Measurements from ENCODE around the gene KRTAP12-2. TPM values are rescaled to one million over a fixed set of nuclear protein-coding genes. Genes with fewer than 3 reads are reported as not detected.

KRTAP12-2 gene
- total and polyA plus RNA-seq, 2 donors (not counting 1 experiment from before 2014, with no cell fraction given) = not detected

GRCh38 chr21:44650973-44651675 lies 15.6 kb downstream of the KRTAP12-2 start:
- H3K9ac ChIP-seq (ENCODE audit: insufficient read depth, low read length) = no peak overlapping the region
- no peak for DNase-seq (ENCODE audit: low read depth in 2 of 2)
- no peak overlapping the region for H3K4me2 ChIP-seq (ENCODE audit: extremely low read depth, insufficient read depth, low read length)
- H3K27me3 ChIP-seq (ENCODE audit: control insufficient read depth, insufficient read depth, low read length) = no peaks in the 10 kb centered on the region
- TF ChIP-seq EZH2 (IDR thresholded peaks at IDR 0.05; ENCODE audit: low read length, missing control alignments) = no peak
- TF ChIP-seq, protein P1, sequence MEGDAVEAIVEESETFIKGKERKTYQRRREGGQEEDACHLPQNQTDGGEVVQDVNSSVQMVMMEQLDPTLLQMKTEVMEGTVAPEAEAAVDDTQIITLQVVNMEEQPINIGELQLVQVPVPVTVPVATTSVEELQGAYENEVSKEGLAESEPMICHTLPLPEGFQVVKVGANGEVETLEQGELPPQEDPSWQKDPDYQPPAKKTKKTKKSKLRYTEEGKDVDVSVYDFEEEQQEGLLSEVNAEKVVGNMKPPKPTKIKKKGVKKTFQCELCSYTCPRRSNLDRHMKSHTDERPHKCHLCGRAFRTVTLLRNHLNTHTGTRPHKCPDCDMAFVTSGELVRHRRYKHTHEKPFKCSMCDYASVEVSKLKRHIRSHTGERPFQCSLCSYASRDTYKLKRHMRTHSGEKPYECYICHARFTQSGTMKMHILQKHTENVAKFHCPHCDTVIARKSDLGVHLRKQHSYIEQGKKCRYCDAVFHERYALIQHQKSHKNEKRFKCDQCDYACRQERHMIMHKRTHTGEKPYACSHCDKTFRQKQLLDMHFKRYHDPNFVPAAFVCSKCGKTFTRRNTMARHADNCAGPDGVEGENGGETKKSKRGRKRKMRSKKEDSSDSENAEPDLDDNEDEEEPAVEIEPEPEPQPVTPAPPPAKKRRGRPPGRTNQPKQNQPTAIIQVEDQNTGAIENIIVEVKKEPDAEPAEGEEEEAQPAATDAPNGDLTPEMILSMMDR (conservative IDR thresholded peaks at IDR 0.05 in 1 of 2, IDR thresholded peaks at IDR 0.05 in 1 of 2; ENCODE audit: low read depth in 1 of 2, low read length in 2 of 2) = no peak
- no peak overlapping the region for H3K27ac ChIP-seq (ENCODE audit: insufficient read depth, low read length)
- no peaks in the 10 kb centered on the region for H3K36me3 ChIP-seq (ENCODE audit: control insufficient read depth, insufficient read depth, low read length)
- H4K20me1 ChIP-seq (ENCODE audit: control insufficient read depth, extremely low read depth, insufficient read depth, low read length) = no peaks in the 10 kb centered on the region
- no peaks in the 10 kb centered on the region for H3K4me1 ChIP-seq (ENCODE audit: control insufficient read depth, extremely low read depth, insufficient read depth, low read length)
- no peak overlapping the region for H2AFZ ChIP-seq (ENCODE audit: low read length)
- no peak overlapping the region for H3K4me3 ChIP-seq (replicated peaks in 1 of 4; ENCODE audit: control extremely low read depth in 1 of 4, insufficient read depth in 1 of 4, low read depth in 3 of 4, low read length in 4 of 4)
- H3K79me2 ChIP-seq (ENCODE audit: control insufficient read depth, insufficient read depth, low read length) = no peaks in the 10 kb centered on the region
- no peaks in the 10 kb centered on the region for H3K9me3 ChIP-seq (ENCODE audit: control insufficient read depth, insufficient read depth, low read depth, low read length)

DNA sequence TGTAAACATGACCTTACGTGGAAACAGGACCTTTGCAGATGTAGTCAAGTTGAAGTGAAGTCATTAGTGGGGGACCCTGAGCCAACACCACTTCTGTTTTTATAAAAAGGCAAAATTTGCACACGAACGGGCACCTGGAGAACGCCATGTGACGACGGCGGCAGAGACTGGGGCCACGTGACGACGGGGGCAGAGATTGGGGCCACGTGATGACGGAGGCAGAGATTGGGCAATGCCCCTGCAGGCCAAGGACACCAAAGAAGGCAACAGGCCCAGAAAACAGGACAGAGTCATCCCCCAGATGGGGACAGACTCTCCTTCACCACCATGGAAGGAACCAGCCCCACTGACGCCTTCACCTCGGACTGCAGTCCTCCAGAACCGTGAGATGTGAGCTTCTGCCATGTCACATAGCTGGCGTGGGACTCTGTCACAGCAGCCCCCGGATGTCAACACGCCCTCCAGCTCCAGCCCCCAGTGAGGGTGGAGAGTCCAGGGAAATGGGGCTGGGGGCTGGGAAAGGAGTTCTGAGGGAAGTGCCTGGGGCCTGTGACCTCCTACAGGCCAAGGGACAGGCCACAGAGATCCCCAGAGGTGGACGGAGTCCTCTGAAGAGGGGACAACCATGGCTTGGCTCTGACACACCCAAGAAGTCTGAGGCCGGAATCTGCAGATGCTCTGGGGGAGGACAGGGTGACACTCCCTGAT lies 16.3 kb downstream of the KRTAP12-2 start:
- Histone ChIP-seq H3K9me3 (ENCODE audit: control insufficient read depth, insufficient read depth, low read depth, low read length) (no peaks in the 10 kb centered on the region), H3K79me2 (ENCODE audit: control insufficient read depth, insufficient read depth, low read length) (no peaks in the 10 kb centered on the region), H3K4me3 (replicated peaks in 1 of 4; ENCODE audit: control extremely low read depth in 1 of 4, insufficient read depth in 1 of 4, low read depth in 3 of 4, low read length in 4 of 4) (no peak overlapping the region), H3K27ac (ENCODE audit: insufficient read depth, low read length) (no peak overlapping the region), H2AFZ (ENCODE audit: low read length) (no peak overlapping the region), H3K27me3 (ENCODE audit: control insufficient read depth, insufficient read depth, low read length) (no peaks in the 10 kb centered on the region), H3K4me2 (ENCODE audit: extremely low read depth, insufficient read depth, low read length) (no peak overlapping the region), H4K20me1 (ENCODE audit: control insufficient read depth, extremely low read depth, insufficient read depth, low read length) (no peaks in the 10 kb centered on the region), H3K4me1 (ENCODE audit: control insufficient read depth, extremely low read depth, insufficient read depth, low read length) (no peaks in the 10 kb centered on the region), H3K9ac (ENCODE audit: insufficient read depth, low read length) (no peak overlapping the region), H3K36me3 (ENCODE audit: control insufficient read depth, insufficient read depth, low read length) (no peaks in the 10 kb centered on the region)
- no peak for TF ChIP-seq EZH2 (IDR thresholded peaks at IDR 0.05; ENCODE audit: low read length, missing control alignments)
- TF ChIP-seq, protein P1 (conservative IDR thresholded peaks at IDR 0.05 in 1 of 2, IDR thresholded peaks at IDR 0.05 in 1 of 2; ENCODE audit: low read depth in 1 of 2, low read length in 2 of 2) = no peak
- no peak for DNase-seq (ENCODE audit: low read depth in 2 of 2)

DNA sequence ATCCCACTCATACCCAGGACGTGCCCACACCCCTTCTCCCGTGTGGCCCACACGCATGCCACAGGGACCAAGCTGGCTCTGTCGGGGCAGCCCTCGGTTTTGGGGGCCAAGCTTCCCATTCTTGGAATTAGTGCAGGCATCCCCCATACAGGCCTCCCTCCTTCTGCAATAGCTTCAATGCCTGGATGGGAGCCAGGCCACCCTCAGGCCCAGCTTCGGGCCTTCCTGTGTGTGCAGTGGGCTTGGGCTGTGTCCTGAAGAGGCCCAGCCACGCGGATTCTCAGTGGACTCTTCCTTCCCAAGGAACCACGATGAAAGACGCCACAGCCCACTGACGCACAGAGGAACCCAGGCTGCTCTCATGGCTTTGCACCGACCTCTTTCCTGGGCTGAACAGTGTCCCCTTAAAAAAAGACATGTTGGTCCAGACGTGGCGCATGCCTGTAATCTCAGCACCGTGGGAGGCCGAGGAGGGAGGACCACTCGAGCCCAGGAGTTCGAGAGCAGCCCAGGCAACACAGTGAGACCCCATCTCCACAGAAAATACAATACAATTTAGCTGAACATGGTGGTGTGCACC lies 17.1 kb downstream of the KRTAP12-2 start:
- Histone ChIP-seq H3K4me1 (ENCODE audit: control insufficient read depth, extremely low read depth, insufficient read depth, low read length) (no peaks in the 10 kb centered on the region), H4K20me1 (ENCODE audit: control insufficient read depth, extremely low read depth, insufficient read depth, low read length) (no peaks in the 10 kb centered on the region), H2AFZ (ENCODE audit: low read length) (no peak overlapping the region), H3K4me2 (ENCODE audit: extremely low read depth, insufficient read depth, low read length) (no peak overlapping the region), H3K79me2 (ENCODE audit: control insufficient read depth, insufficient read depth, low read length) (no peaks in the 10 kb centered on the region), H3K36me3 (ENCODE audit: control insufficient read depth, insufficient read depth, low read length) (no peaks in the 10 kb centered on the region), H3K4me3 (replicated peaks in 1 of 4; ENCODE audit: control extremely low read depth in 1 of 4, insufficient read depth in 1 of 4, low read depth in 3 of 4, low read length in 4 of 4) (no peak overlapping the region), H3K9me3 (ENCODE audit: control insufficient read depth, insufficient read depth, low read depth, low read length) (no peaks in the 10 kb centered on the region), H3K27ac (ENCODE audit: insufficient read depth, low read length) (no peak overlapping the region), H3K9ac (ENCODE audit: insufficient read depth, low read length) (no peak overlapping the region), H3K27me3 (ENCODE audit: control insufficient read depth, insufficient read depth, low read length) (no peaks in the 10 kb centered on the region)
- no peak for DNase-seq (ENCODE audit: low read depth in 2 of 2)
- TF ChIP-seq EZH2 (IDR thresholded peaks at IDR 0.05; ENCODE audit: low read length, missing control alignments) = no peak
- TF ChIP-seq, protein P1 (conservative IDR thresholded peaks at IDR 0.05 in 1 of 2, IDR thresholded peaks at IDR 0.05 in 1 of 2; ENCODE audit: low read depth in 1 of 2, low read length in 2 of 2) = no peak

Measured in fibroblast of lung (primary cell).